Stimulated activated CD8-positive, alpha-beta memory T cell treated with anti-CD3 and anti-CD28 coated beads, Interleukin-7, amount 100 ng/mL, for 48 hours (primary cell): ENCODE results near the gene CAMSAP2.
"Not testable (repeated sequence)": the region's sequence is repeated elsewhere in the genome, so short reads cannot be mapped to it uniquely, and the experiment has no call there.

Experiments
- DNase-seq, 2 donors: peaks; one replicate each; pipeline ENCODE4 v3.0.0-alpha.2; 2020; ENCODE audit warnings: low read depth in 1 of 2; ENCODE audit errors: extremely low read depth in 1 of 2

Gene CAMSAP2

GRCh38 chr1:200779326-200779725, 40.6 kb downstream of the CAMSAP2 start:
- DNase-seq: no peak

GRCh38 chr1:200780545-200781369, 42.1 kb downstream of the CAMSAP2 start:
- DNase-seq: no peak

GRCh38 chr1:200783926-200784325, 45.2 kb downstream of the CAMSAP2 start:
- no peak for DNase-seq

- no peak for DNase-seq
These were observed 45.9 kb downstream of the CAMSAP2 start for GRCh38 chr1:200784576-200784975.

- DNase-seq: no peak
These were observed 48.1 kb downstream of the CAMSAP2 start for GRCh38 chr1:200786788-200787187.

- no peak for DNase-seq
These were observed 49.2 kb downstream of the CAMSAP2 start for GRCh38 chr1:200787896-200788387.

GRCh38 chr1:200791012-200791411, 52.3 kb downstream of the CAMSAP2 start:
- DNase-seq: not testable (repeated sequence)

GRCh38 chr1:200793677-200794076, 55.0 kb downstream of the CAMSAP2 start:
- no peak for DNase-seq

- DNase-seq: no peak
These were observed 55.9 kb downstream of the CAMSAP2 start for GRCh38 chr1:200794506-200795065.

- no peak for DNase-seq
These were observed 56.5 kb downstream of the CAMSAP2 start for GRCh38 chr1:200795156-200795555.

- no peak for DNase-seq
These were observed 63.3 kb downstream of the CAMSAP2 start for GRCh38 chr1:200802042-200802441.

GRCh38 chr1:200802865-200803512, 64.3 kb downstream of the CAMSAP2 start:
- DNase-seq: peak; percentile 11 to 55

- DNase-seq: no peak
These were observed 67.0 kb downstream of the CAMSAP2 start for GRCh38 chr1:200805719-200806118.

GRCh38 chr1:200808846-200809245, 70.2 kb downstream of the CAMSAP2 start:
- no peak for DNase-seq

- no peak for DNase-seq
These were observed 73.0 kb downstream of the CAMSAP2 start for GRCh38 chr1:200811704-200812103.

GRCh38 chr1:200816624-200817224, 78.0 kb downstream of the CAMSAP2 start:
- not testable (repeated sequence) for DNase-seq

- DNase-seq: no peak
These were observed 79.6 kb downstream of the CAMSAP2 start for GRCh38 chr1:200818248-200818647.

GRCh38 chr1:200819726-200820125, 81.0 kb downstream of the CAMSAP2 start:
- DNase-seq: no peak

GRCh38 chr1:200831091-200831490, 92.4 kb downstream of the CAMSAP2 start:
- DNase-seq: no peak

GRCh38 chr1:200834383-200834782, 95.7 kb downstream of the CAMSAP2 start:
- no peak for DNase-seq

- no peak for DNase-seq
These were observed 97.5 kb downstream of the CAMSAP2 start for GRCh38 chr1:200836213-200836612.
